Neutrophil (primary cell): ENCODE measurements around the gene STT3A.

Experiments
- H3K27ac ChIP-seq: fragments of 200-600 bp; sonication (generic); 2 replicates; pipeline ENCODE4 v1.5.1; 2016; ENCODE audit warnings: mild to moderate bottlenecking, moderate library complexity
- H3K27me3 ChIP-seq: fragments of 200-600 bp; sonication (generic); 2 replicates; pipeline ENCODE4 v1.6.0; 2016; ENCODE audit warnings: mild to moderate bottlenecking
- H3K36me3 ChIP-seq: fragments of 200-600 bp; sonication (generic); 2 replicates; pipeline ENCODE4 v1.5.1; 2017
- H3K4me1 ChIP-seq, 2 experiments: fragments of 200-600 bp in 1 of 2; sonication (generic) in 1 of 2; 1 replicate in 1 of 2; 2 replicates in 1 of 2; pipeline versions ENCODE4 v1.5.1 to v1.6.1; 2013 to 2016; ENCODE audit warnings: low read depth in 1 of 2, low read length in 1 of 2, mild to moderate bottlenecking in 1 of 2, moderate library complexity in 1 of 2; ENCODE audit not compliant: control insufficient read depth in 1 of 2, insufficient read depth in 1 of 2
- H3K4me3 ChIP-seq, 2 experiments: fragments of 200-600 bp in 1 of 2; sonication (generic) in 1 of 2; 1 replicate in 1 of 2; 2 replicates in 1 of 2; pipeline ENCODE4 v1.5.1; 2013 to 2016; ENCODE audit warnings: low read depth in 1 of 2, low read length in 1 of 2, mild to moderate bottlenecking in 1 of 2, moderate library complexity in 1 of 2
- H3K9me3 ChIP-seq: fragments of 200-600 bp; sonication (generic); 2 replicates; pipeline ENCODE4 v1.5.1; 2016
- CTCF ChIP-seq: fragments of 200-600 bp; sonication (generic); IDR thresholded peaks from 2 replicates; pipeline ENCODE4 v1.5.1; 2016; ENCODE audit warnings: antibody characterized with exemption

STT3A gene

GRCh38 chr11:125592305-125593113, at the start of gene STT3A:
Gene STT3A (plus strand): TSS chr11:125592852. CDS start chr11:125595916, 3,064 bp downstream.
- peak within 1 kb of the TSS; percentile 92 for H3K27ac ChIP-seq
- H3K36me3 ChIP-seq = peaks cover 2% of the 10 kb centered on the region
- H3K4me3 ChIP-seq = peak within 1 kb of the TSS; percentile 69 to 88
- H3K4me1 ChIP-seq = peaks cover 16 to 17% of the 10 kb centered on the region in 2 experiments
- no peaks in the 10 kb centered on the region for H3K9me3 ChIP-seq
- peak; percentile 36 for TF ChIP-seq CTCF
- no peaks in the 10 kb centered on the region for H3K27me3 ChIP-seq

GRCh38 chr11:125550780-125551179, 41.9 kb upstream of the STT3A start:
- Histone ChIP-seq H3K9me3 (peaks cover 19% of the 10 kb centered on the region), H3K27ac (no peak overlapping the region), H3K27me3 (no peaks in the 10 kb centered on the region), H3K4me1 (no peaks in the 10 kb centered on the region), H3K36me3 (no peaks in the 10 kb centered on the region), H3K4me3 (no peak overlapping the region)
- TF ChIP-seq CTCF = no peak

- Histone ChIP-seq H3K27ac (no peak overlapping the region), H3K4me3 (no peak overlapping the region), H3K36me3 (no peaks in the 10 kb centered on the region), H3K4me1 (no peaks in the 10 kb centered on the region), H3K27me3 (no peaks in the 10 kb centered on the region), H3K9me3 (peaks cover 19% of the 10 kb centered on the region)
- TF ChIP-seq CTCF = no peak
Measured at GRCh38 chr11:125551835-125552342, 40.8 kb upstream of the STT3A start.

GRCh38 chr11:125552927-125553326, 39.7 kb upstream of the STT3A start:
- no peaks in the 10 kb centered on the region for H3K36me3 ChIP-seq
- TF ChIP-seq CTCF = no peak
- H3K27me3 ChIP-seq = no peaks in the 10 kb centered on the region
- no peaks in the 10 kb centered on the region for H3K4me1 ChIP-seq
- H3K4me3 ChIP-seq = no peak overlapping the region
- no peak overlapping the region for H3K27ac ChIP-seq
- H3K9me3 ChIP-seq = peaks cover 19% of the 10 kb centered on the region

GRCh38 chr11:125553357-125553756, 39.3 kb upstream of the STT3A start:
- H3K36me3 ChIP-seq = no peaks in the 10 kb centered on the region
- no peak overlapping the region for H3K27ac ChIP-seq
- H3K4me1 ChIP-seq = no peaks in the 10 kb centered on the region
- H3K9me3 ChIP-seq = peaks cover 19% of the 10 kb centered on the region
- H3K4me3 ChIP-seq = no peak overlapping the region
- no peak for TF ChIP-seq CTCF
- no peaks in the 10 kb centered on the region for H3K27me3 ChIP-seq
